HEK293 (cell line): Measurements from ENCODE around the gene GOLGA2.

Experiments used
- EGR2 ChIP-seq: fragments of 450-650 bp; formaldehyde crosslinking; IDR thresholded peaks from 2 replicates; pipeline ENCODE4 v1.5.1; 2016; ENCODE audit warnings: low read depth, missing biosample characterization, missing genetic modification characterization
- KLF1 ChIP-seq: fragments of 450-650 bp; formaldehyde crosslinking; IDR thresholded peaks from 2 replicates; pipeline ENCODE4 v1.5.1; 2016; ENCODE audit warnings: missing biosample characterization, missing genetic modification characterization
- REST ChIP-seq: fragments of 450-650 bp; formaldehyde crosslinking; IDR thresholded peaks from 2 replicates; pipeline ENCODE4 v1.5.1; 2016; ENCODE audit warnings: missing biosample characterization, missing genetic modification characterization
- SP7 ChIP-seq: fragments of 450-650 bp; formaldehyde crosslinking; IDR thresholded peaks from 2 replicates; pipeline ENCODE4 v1.5.1; 2016; ENCODE audit warnings: missing biosample characterization, missing genetic modification characterization
- WT1 ChIP-seq: fragments of 450-650 bp; formaldehyde crosslinking; IDR thresholded peaks from 2 replicates; pipeline ENCODE4 v1.5.1; 2016; ENCODE audit warnings: missing biosample characterization, missing genetic modification characterization
- ZBTB44 ChIP-seq: fragments of 450-650 bp; IDR thresholded peaks from 2 replicates; pipeline ENCODE4 v1.5.1; 2018; ENCODE audit warnings: missing biosample characterization, mild to moderate bottlenecking, missing genetic modification characterization
- ZBTB8A ChIP-seq: fragments of 450-650 bp; formaldehyde crosslinking; IDR thresholded peaks from 2 replicates; pipeline ENCODE4 v1.5.1; 2016; ENCODE audit warnings: missing biosample characterization, missing genetic modification characterization
- ZNF133 ChIP-seq: fragments of 450-650 bp; formaldehyde crosslinking; IDR thresholded peaks from 2 replicates; pipeline ENCODE4 v1.5.1; 2016; ENCODE audit warnings: missing biosample characterization, missing genetic modification characterization
- ZNF157 ChIP-seq: fragments of 450-650 bp; formaldehyde crosslinking; IDR thresholded peaks from 2 replicates; pipeline ENCODE4 v1.5.1; 2016; ENCODE audit warnings: missing biosample characterization, missing genetic modification characterization
- ZNF169 ChIP-seq: fragments of 450-650 bp; formaldehyde crosslinking; IDR thresholded peaks from 2 replicates; pipeline ENCODE4 v1.5.1; 2016; ENCODE audit warnings: missing biosample characterization, missing genetic modification characterization
- ZNF202 ChIP-seq: fragments of 450-650 bp; formaldehyde crosslinking; IDR thresholded peaks from 2 replicates; pipeline ENCODE4 v1.5.1; 2016; ENCODE audit warnings: missing biosample characterization, missing genetic modification characterization, borderline replicate concordance
- ZNF211 ChIP-seq: fragments of 450-650 bp; formaldehyde crosslinking; IDR thresholded peaks from 2 replicates; pipeline ENCODE4 v1.5.1; 2016; ENCODE audit warnings: low read depth, missing biosample characterization, missing genetic modification characterization
- ZNF280D ChIP-seq: fragments of 450-650 bp; formaldehyde crosslinking; IDR thresholded peaks from 2 replicates; pipeline ENCODE4 v1.5.1; 2016; ENCODE audit warnings: missing biosample characterization, missing genetic modification characterization
- ZNF362 ChIP-seq: fragments of 450-650 bp; formaldehyde crosslinking; IDR thresholded peaks from 2 replicates; pipeline ENCODE4 v1.5.1; 2016; ENCODE audit warnings: missing biosample characterization, missing genetic modification characterization
- ZNF404 ChIP-seq: fragments of 450-650 bp; formaldehyde crosslinking; IDR thresholded peaks from 2 replicates; pipeline ENCODE4 v1.5.1; 2017; ENCODE audit warnings: missing biosample characterization, missing genetic modification characterization
- ZNF449 ChIP-seq: fragments of 450-650 bp; formaldehyde crosslinking; IDR thresholded peaks from 2 replicates; pipeline ENCODE4 v1.5.1; 2017; ENCODE audit warnings: missing biosample characterization, mild to moderate bottlenecking, missing genetic modification characterization, moderate library complexity
- ZNF518A ChIP-seq: fragments of 450-650 bp; formaldehyde crosslinking; conservative IDR thresholded peaks from 2 replicates; pipeline ENCODE4 v1.5.1; 2016; ENCODE audit warnings: low read depth, missing biosample characterization, missing genetic modification characterization
- ZNF621 ChIP-seq: fragments of 450-650 bp; formaldehyde crosslinking; IDR thresholded peaks from 2 replicates; pipeline ENCODE4 v1.5.1; 2017; ENCODE audit warnings: missing biosample characterization, missing genetic modification characterization
- ZNF664 ChIP-seq: fragments of 450-650 bp; formaldehyde crosslinking; IDR thresholded peaks from 2 replicates; pipeline ENCODE4 v1.5.1; 2016; ENCODE audit warnings: missing biosample characterization, missing genetic modification characterization
- ZNF830 ChIP-seq: fragments of 450-650 bp; IDR thresholded peaks from 2 replicates; pipeline ENCODE4 v1.5.0; 2018; ENCODE audit warnings: missing biosample characterization, missing genetic modification characterization, low read depth, mild to moderate bottlenecking, moderate library complexity
- ZSCAN23 ChIP-seq: fragments of 450-650 bp; formaldehyde crosslinking; IDR thresholded peaks from 2 replicates; pipeline ENCODE4 v1.5.1; 2016; ENCODE audit warnings: missing biosample characterization, missing genetic modification characterization

The GOLGA2 gene

GRCh38 chr9:128218518-128219389, 57.1 kb downstream of the GOLGA2 start (continued):
- TF ChIP-seq ZNF518A (tag by site-specific recombination) (no peak), ZNF404 (no peak), ZSCAN23 (no peak), ZBTB44 (no peak), ZNF169 (tag by site-specific recombination) (no peak), REST (tag by site-specific recombination) (peak; percentile 91), ZNF133 (tag by site-specific recombination) (no peak), ZNF830 (no peak), ZNF211 (tag by site-specific recombination) (no peak), ZNF621 (tag by site-specific recombination) (no peak), ZNF362 (no peak), ZNF280D (tag by site-specific recombination) (no peak), EGR2 (tag by site-specific recombination) (peak; percentile 39; the same call in 1 of the 2 replicates), SP7 (tag by site-specific recombination) (no peak), ZNF664 (tag by site-specific recombination) (no peak), ZNF202 (tag by site-specific recombination) (no peak), WT1 (tag by site-specific recombination) (no peak), ZNF449 (tag by site-specific recombination) (no peak), ZBTB8A (no peak), ZNF157 (tag by site-specific recombination) (no peak), KLF1 (tag by site-specific recombination) (peak; percentile 97)
